Adipocyte (in vitro differentiated cells): ENCODE measurements around the gene MED15.
"Not testable (repeated sequence)": the region's sequence is repeated elsewhere in the genome, so short reads cannot be mapped to it uniquely, and the experiment has no call there.

Experiments used
- DNase-seq: peaks from one replicate; pipeline ENCODE4 v3.0.0-alpha.2; 2015; ENCODE audit warnings: low read depth
- H3K27me3 ChIP-seq: replicated peaks from 2 replicates; pipeline ENCODE4 v1.7.0; 2013; ENCODE audit warnings: mild to moderate bottlenecking, low read length, moderate library complexity; ENCODE audit not compliant: control insufficient read depth, insufficient read depth
- H3K36me3 ChIP-seq: 2 replicates; pipeline ENCODE4 v1.7.0; 2013; ENCODE audit warnings: low read length, mild to moderate bottlenecking, moderate library complexity; ENCODE audit not compliant: control insufficient read depth, insufficient read depth, severe bottlenecking
- H3K4me1 ChIP-seq: 2 replicates; pipeline ENCODE4 v1.7.0; 2013; ENCODE audit warnings: mild to moderate bottlenecking, low read length, moderate library complexity; ENCODE audit not compliant: control insufficient read depth, insufficient read depth
- H3K4me3 ChIP-seq: 2 replicates; pipeline ENCODE4 v1.7.0; 2013; ENCODE audit warnings: mild to moderate bottlenecking, low read length, moderate library complexity
- H3K9ac ChIP-seq: 2 replicates; pipeline ENCODE4 v1.7.0; 2013; ENCODE audit warnings: mild to moderate bottlenecking, low read length, moderate library complexity
- H3K9me3 ChIP-seq: 2 replicates; pipeline ENCODE4 v1.7.0; 2013; ENCODE audit warnings: mild to moderate bottlenecking, low read length, moderate library complexity; ENCODE audit not compliant: control insufficient read depth

Gene MED15

DNA sequence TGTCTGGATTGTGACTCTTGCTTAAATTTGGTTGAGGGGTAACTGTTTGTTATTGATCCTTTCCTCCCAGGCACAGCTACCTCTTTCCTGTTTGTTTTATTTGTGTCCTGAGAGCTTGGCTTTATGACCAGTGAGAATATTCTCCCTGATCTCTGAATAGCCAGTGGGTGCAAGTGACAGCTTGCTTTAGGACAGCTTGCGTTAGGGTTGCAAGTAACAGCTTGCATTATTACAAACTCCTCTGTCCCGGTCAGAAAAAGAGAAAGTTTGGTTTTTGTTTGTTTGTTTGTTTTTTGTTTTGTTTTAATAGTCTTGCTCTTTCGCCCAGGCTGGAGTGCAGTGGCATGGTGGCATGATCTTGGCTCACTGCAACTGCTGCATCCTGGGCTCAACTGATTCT, 8.5 kb upstream of the MED15 start:
- no peak overlapping the region for H3K4me3 ChIP-seq
- no peak for DNase-seq
- H3K9ac ChIP-seq, result no peak overlapping the region
- no peaks in the 10 kb centered on the region for H3K9me3 ChIP-seq
- no peaks in the 10 kb centered on the region for H3K36me3 ChIP-seq
- peaks cover 14% of the 10 kb centered on the region for H3K4me1 ChIP-seq
- H3K27me3 ChIP-seq, result no peaks in the 10 kb centered on the region

- Histone ChIP-seq H3K4me3 (no peak overlapping the region), H3K4me1 (peaks cover 12% of the 10 kb centered on the region), H3K27me3 (no peaks in the 10 kb centered on the region), H3K9ac (no peak overlapping the region), H3K9me3 (no peaks in the 10 kb centered on the region), H3K36me3 (no peaks in the 10 kb centered on the region)
- DNase-seq, result no peak
These were observed 7.6 kb upstream of the MED15 start for GRCh38 chr22:20499769-20500168.

DNA sequence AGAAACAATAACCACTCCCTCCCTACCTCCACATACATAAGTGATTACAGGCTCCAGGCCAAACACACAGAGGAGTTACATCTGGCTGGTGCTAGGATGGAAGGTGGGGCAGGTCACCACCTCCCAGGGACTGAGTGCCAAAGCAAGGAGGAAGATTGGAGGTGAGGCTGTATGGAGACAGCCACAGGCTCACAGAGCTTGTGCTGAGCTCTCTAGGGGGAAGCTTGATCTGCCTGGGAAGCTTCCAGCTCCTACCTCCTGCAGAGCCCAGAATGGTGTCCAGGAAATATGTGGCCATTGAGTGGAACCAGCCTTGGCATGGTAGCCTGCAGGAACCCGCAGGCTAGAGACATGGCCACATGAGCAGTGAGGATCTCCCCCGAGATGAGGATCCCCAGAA, 3.6 kb upstream of the MED15 start:
- Histone ChIP-seq H3K9me3 (no peaks in the 10 kb centered on the region), H3K27me3 (no peaks in the 10 kb centered on the region), H3K36me3 (no peaks in the 10 kb centered on the region), H3K4me3 (no peak overlapping the region), H3K4me1 (peaks cover 15% of the 10 kb centered on the region), H3K9ac (no peak overlapping the region)
- DNase-seq, result no peak

GRCh38 chr22:20504293-20504922, 3.0 kb upstream of the MED15 start:
- H3K4me3 ChIP-seq, H3K9me3 ChIP-seq, H3K27me3 ChIP-seq, H3K9ac ChIP-seq, H3K36me3 ChIP-seq: not testable (repeated sequence)
- H3K4me1 ChIP-seq, result peaks cover 20% of the 10 kb centered on the region
- peak; percentile 67 for DNase-seq

GRCh38 chr22:20506543-20507252, 712 bp upstream of the MED15 start:
- no peak for DNase-seq
- Histone ChIP-seq H3K36me3 (no peaks in the 10 kb centered on the region), H3K4me3 (peak overlapping the region; percentile 91), H3K27me3 (no peaks in the 10 kb centered on the region), H3K9me3 (no peaks in the 10 kb centered on the region), H3K9ac (peak overlapping the region; percentile 100), H3K4me1 (peaks cover 41% of the 10 kb centered on the region)

- not testable (repeated sequence) for H3K36me3 ChIP-seq, H3K27me3 ChIP-seq, DNase-seq, H3K9me3 ChIP-seq
- peaks cover 41% of the 10 kb centered on the region for H3K4me1 ChIP-seq
- H3K9ac ChIP-seq, result peak overlapping the region; percentile 100
- H3K4me3 ChIP-seq, result peak overlapping the region; percentile 91
These were observed 801 bp downstream of the MED15 start for GRCh38 chr22:20508067-20508755.

GRCh38 chr22:20508815-20509271, 1.4 kb downstream of the MED15 start:
- H3K4me3 ChIP-seq, result peak overlapping the region; percentile 91
- H3K9me3 ChIP-seq, result no peaks in the 10 kb centered on the region
- peaks cover 3% of the 10 kb centered on the region for H3K36me3 ChIP-seq
- peaks cover 38% of the 10 kb centered on the region for H3K4me1 ChIP-seq
- DNase-seq, result no peak
- H3K9ac ChIP-seq, result peak overlapping the region; percentile 100
- no peaks in the 10 kb centered on the region for H3K27me3 ChIP-seq

DNA sequence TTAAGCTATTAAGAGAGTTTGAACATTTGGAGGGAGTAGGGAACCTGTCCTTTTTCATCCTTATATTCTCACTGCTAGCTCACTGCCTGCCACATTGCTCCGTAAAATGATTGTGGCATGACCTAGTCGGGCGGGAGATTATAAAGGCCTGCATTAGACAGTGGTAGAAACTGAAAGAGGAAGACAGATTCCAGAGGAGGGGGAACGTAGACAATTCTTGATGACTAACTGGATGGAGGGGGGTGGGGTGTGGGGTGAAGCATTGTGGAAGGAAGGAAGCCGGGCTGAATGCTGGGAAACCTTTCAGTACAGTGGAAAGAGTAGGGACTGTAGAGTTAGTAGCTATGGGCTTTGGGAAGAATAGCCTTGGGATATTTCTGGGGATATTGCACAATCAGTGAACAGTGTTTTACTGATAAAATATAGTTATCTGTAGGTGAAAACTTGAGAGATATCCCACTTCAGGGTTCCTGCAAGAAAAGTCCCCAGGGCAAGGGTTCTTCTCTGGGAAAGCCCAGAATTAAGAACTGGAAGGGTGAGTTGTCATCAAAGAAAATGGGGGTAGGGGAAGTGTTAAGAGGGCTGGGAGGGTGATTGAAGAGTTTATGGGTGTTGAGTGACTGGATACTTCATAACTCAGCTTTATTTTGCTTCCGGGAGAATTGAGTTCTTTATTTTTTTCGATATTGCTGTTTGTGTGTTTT, 2.1 kb downstream of the MED15 start:
- Histone ChIP-seq H3K27me3 (no peaks in the 10 kb centered on the region), H3K9ac (peak overlapping the region; percentile 100), H3K4me1 (peaks cover 33% of the 10 kb centered on the region), H3K4me3 (peak overlapping the region; percentile 91), H3K9me3 (no peaks in the 10 kb centered on the region), H3K36me3 (peaks cover 5% of the 10 kb centered on the region)
- peak; percentile 96 for DNase-seq

- peak overlapping the region; percentile 91 for H3K4me3 ChIP-seq
- no peaks in the 10 kb centered on the region for H3K27me3 ChIP-seq
- no peak for DNase-seq
- H3K9ac ChIP-seq, result peak overlapping the region; percentile 7
- peaks cover 5% of the 10 kb centered on the region for H3K36me3 ChIP-seq
- H3K4me1 ChIP-seq, result peaks cover 43% of the 10 kb centered on the region
- no peaks in the 10 kb centered on the region for H3K9me3 ChIP-seq
These were observed 3.6 kb downstream of the MED15 start for GRCh38 chr22:20510811-20511577.

- Histone ChIP-seq H3K27me3 (no peaks in the 10 kb centered on the region), H3K9ac (no peak overlapping the region), H3K4me1 (peaks cover 43% of the 10 kb centered on the region), H3K9me3 (no peaks in the 10 kb centered on the region), H3K36me3 (peaks cover 8% of the 10 kb centered on the region), H3K4me3 (no peak overlapping the region)
- no peak for DNase-seq
These were observed 4.3 kb downstream of the MED15 start for GRCh38 chr22:20511578-20512229.
